IPS-11a (cell line): ENCODE data around the gene EXOC6.

Source experiments
- H3K4me3 ChIP-seq: one replicate; pipeline ENCODE4 v1.5.1; 2013; ENCODE audit warnings: low read depth, low read length, control low read depth

EXOC6 gene, protein sequence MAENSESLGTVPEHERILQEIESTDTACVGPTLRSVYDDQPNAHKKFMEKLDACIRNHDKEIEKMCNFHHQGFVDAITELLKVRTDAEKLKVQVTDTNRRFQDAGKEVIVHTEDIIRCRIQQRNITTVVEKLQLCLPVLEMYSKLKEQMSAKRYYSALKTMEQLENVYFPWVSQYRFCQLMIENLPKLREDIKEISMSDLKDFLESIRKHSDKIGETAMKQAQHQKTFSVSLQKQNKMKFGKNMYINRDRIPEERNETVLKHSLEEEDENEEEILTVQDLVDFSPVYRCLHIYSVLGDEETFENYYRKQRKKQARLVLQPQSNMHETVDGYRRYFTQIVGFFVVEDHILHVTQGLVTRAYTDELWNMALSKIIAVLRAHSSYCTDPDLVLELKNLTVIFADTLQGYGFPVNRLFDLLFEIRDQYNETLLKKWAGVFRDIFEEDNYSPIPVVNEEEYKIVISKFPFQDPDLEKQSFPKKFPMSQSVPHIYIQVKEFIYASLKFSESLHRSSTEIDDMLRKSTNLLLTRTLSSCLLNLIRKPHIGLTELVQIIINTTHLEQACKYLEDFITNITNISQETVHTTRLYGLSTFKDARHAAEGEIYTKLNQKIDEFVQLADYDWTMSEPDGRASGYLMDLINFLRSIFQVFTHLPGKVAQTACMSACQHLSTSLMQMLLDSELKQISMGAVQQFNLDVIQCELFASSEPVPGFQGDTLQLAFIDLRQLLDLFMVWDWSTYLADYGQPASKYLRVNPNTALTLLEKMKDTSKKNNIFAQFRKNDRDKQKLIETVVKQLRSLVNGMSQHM

GRCh38 chr10:92848441-92849233 is at the start of gene EXOC6:
Gene EXOC6, plus strand, starts transcription at chr10:92848520. Its CDS starts 14 bp downstream, at chr10:92848534.
- peak within 1 kb of the TSS; percentile 76 for H3K4me3 ChIP-seq

GRCh38 chr10:92799568-92799967 is 48.8 kb upstream of the EXOC6 start:
- no peak overlapping the region for H3K4me3 ChIP-seq

GRCh38 chr10:92800134-92800733 is 48.1 kb upstream of the EXOC6 start:
- no peak overlapping the region for H3K4me3 ChIP-seq

- no peak overlapping the region for H3K4me3 ChIP-seq
Observed at GRCh38 chr10:92801978-92802872, 46.1 kb upstream of the EXOC6 start.

GRCh38 chr10:92809840-92810239 is 38.5 kb upstream of the EXOC6 start:
- H3K4me3 ChIP-seq, result no peak overlapping the region

DNA sequence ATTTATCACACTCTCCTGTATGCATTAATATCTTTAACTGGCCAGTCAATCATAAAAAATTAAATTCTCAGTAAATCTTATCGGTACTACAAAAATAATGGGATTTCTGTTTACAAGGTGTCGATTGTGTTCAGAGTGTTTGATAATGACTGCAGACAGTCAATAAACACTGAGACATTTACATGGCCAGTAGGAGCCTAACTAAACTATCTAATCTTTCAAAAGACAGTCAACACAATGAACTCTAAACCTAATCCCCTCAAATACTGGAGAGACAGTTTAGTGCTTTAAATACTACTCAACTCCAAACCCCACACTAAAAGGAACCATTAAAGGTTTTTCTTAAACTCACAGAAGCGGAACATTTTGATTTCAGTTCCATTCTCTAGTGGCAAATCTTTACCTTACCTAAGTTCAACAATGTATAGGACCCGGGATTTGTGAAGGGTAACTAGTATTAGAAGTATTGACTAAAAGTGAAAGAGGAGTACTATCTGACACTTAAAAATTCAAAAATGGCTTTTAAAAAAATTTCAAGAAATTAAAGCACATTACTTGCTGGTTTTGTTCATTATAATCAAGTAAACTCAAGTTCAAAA is 37.3 kb upstream of the EXOC6 start:
- no peak overlapping the region for H3K4me3 ChIP-seq

DNA sequence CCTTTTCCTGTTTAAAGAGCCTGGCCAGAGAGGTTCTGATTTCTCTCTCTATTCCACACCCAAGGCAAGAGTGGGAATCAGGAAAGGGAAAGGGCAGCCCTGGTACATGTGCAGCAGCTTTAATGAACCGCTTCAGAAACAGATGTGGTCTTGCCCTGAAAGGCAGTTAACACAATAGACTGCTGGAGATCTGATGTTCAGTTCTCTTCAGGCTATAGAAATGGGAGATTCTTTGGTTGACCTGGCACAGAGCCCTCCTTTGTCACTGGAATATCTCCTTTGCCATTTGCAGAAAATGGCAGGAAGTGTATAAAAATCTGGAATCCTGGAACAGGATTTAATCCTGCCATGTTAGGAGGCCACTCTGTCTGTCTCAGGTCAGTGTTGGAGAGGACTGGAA is 36.3 kb upstream of the EXOC6 start:
- no peak overlapping the region for H3K4me3 ChIP-seq

- H3K4me3 ChIP-seq, result no peak overlapping the region
Observed at GRCh38 chr10:92813979-92814378, 34.3 kb upstream of the EXOC6 start.

DNA sequence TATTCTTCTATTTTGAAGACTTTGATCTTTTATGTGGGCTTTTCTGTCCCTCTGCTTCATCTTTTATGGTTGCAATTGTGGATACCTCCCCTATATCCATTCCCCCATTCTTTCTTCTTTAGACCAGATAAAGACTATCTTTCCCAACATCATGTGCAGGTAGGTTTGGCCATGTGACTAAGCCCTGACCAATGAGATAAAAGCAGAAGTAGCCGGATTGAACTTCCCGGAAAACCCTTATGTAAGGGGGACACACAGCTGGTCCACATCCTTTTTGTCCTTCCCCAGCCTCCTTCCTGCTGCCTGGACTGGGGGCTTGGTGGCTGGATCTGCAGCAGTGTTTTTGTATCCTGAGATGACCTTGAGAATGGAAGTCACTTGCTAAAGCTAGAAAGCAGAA is 33.5 kb upstream of the EXOC6 start:
- no peak overlapping the region for H3K4me3 ChIP-seq

- no peak overlapping the region for H3K4me3 ChIP-seq
Observed at GRCh38 chr10:92816091-92816531, 32.2 kb upstream of the EXOC6 start.

DNA sequence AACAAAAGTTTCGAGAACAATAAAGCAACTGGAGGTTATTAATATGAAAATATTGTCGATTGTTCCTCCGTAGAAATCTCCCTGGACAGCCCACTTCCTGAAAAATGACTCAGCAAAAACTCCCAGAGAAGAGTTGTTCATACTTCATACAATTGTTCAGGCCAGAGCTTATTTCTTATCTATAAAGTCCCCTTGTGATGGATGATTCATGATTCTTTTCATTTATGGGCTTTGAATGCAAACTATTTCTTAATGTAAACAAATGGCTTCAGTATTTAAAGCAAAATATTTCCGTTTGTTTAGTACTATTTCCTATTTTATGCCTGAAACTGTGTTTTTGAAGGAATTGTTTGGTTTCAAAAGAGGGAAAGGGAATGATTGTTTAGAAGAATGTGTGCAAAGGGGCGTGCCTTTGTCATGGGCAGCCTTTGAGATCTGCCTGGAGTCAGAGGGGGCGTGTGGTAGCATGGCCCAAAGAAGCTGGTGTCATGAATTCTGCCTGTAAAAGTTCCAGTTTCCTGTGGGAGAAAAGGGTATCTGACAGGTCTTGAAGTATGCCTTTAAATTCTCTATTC is 26.2 kb upstream of the EXOC6 start:
- no peak overlapping the region for H3K4me3 ChIP-seq

DNA sequence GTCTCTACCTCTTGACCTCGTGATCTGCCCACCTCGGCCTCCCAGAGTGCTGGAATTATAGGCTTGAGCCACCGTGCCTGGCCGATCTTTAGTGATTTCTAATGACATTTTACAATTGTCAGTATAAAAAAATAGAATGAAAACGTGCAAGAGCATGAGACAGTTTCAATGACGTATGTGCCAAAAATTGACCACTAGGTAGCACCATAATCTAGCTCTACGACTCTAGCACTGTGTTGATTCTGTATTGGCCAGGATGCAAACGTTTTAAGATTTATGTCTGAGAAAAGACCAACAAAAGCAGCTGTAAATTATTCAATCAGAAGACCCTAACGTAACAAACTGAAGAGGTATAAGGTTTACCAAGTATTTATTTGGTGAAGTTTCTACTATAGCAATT is 25.4 kb upstream of the EXOC6 start:
- H3K4me3 ChIP-seq, result no peak overlapping the region

DNA sequence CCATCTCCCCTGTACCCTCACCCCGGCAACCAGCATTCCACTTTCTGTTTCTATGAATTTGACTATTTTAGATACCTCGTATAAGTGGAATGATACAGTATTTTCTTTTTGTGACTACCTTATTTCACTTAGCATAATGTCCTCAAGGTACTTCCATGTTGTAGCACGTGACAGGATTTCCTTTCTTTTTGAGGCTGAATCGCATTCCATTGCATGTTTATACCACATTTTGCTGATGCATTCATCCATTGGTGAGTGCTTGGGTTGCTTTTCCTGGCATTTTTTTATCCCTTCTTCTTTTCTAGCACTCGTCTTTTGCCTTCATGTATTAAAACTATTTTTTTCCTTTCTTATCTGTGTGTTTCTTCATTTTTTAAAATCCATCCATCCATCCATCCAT is 22.3 kb upstream of the EXOC6 start:
- no peak overlapping the region for H3K4me3 ChIP-seq

DNA sequence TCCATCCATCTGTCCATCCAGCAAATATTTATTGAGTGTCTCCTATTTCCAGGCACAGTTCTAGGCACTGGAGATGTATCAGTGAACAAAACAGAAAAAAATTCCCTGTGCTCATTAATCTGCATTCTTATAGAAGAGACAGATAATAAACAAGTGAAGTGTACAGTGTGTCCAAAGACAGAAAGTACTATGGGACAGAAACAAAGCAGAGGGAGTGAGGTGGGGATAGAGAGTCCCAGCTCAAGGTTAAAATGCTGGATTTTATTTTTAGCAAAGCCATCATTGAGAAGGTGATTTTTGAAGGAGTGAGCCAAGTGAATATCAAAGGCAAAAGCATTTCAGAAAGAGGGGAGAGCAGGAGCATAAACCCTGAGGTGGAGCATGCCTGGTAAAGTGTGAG is 21.8 kb upstream of the EXOC6 start:
- H3K4me3 ChIP-seq, result no peak overlapping the region

DNA sequence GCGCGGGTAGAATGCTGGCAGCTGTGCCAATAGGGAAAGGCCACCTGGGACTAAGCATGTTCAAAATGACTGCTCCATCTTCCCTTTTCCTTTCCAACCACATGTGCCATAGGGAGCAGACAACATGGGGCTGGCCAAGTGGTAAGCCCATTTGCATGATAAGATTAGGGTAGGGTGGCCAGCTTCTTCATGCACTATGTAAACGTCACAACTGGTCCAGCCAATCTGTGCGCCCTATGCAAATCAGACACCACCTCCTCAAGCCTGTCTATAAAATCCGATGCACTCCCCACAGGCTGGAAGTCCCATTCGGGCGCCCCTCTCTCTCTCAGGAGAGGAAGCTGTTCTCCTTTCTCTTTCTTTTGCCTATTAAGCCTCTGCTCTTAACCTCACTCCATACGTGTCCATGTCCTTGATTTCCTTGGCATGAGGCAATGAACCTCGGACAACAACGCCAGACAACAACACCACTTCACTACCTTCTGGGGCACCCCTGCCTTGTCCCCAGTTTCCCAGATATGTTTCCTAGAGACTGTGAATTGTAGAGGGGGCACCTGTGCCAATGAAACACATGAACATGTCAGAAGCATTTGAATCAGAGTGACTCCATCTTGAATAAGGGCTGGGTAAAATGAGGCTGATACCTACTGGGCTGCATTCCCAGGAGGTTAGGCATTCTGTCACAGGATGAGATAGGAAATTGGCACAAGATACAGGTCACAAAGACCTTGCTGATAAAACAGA is 19.1 kb upstream of the EXOC6 start:
- no peak overlapping the region for H3K4me3 ChIP-seq

DNA sequence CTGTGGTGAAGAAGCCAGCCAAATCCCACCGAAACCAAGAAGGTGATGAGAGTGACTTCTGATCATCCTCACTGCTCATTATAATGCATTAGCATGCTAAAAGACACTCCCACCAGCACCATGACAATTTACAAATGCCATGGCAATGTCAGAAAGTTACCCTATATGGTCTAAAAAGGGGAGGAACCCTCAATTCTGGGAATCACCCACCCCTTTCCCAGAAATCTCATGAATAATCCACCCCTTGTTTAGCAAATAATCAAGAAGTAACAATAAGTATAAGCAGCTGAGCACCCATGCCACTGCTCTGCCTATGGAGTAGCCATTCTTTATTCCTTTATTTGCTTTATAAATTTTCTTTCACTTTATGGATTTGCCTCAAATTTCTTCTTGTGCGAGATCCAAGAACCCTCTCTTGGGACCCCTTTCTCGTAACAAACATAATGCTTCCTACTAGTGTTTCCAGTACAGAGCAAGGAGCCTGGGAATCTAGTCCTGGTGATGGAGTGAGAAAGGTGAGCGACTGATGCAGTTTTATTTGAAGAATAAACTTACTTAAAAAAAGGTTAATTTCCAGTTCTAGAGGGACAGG is 18.4 kb upstream of the EXOC6 start:
- no peak overlapping the region for H3K4me3 ChIP-seq

- H3K4me3 ChIP-seq, result no peak overlapping the region
Observed at GRCh38 chr10:92830478-92831389, 17.6 kb upstream of the EXOC6 start.
